Glutamatergic neuron (in vitro differentiated cells): ENCODE measurements around the gene DPH1. TPM values are rescaled to one million over a fixed set of nuclear protein-coding genes. Genes with fewer than 3 reads are reported as not detected.

Source experiments
- DNase-seq: peaks from one replicate; pipeline ENCODE4 v3.0.0; 2022
- H3K27ac Mint-ChIP-seq: one replicate; pipeline ENCODE4 v1.8.0; 2020; ENCODE audit warnings: mild to moderate bottlenecking, mixed read lengths, inconsistent platforms; ENCODE audit not compliant: unreplicated experiment
- H3K27me3 Mint-ChIP-seq: one replicate; pipeline ENCODE4 v1.8.0; 2020; ENCODE audit warnings: mild to moderate bottlenecking, moderate library complexity, mixed read lengths, inconsistent platforms; ENCODE audit not compliant: unreplicated experiment
- H3K36me3 Mint-ChIP-seq: one replicate; pipeline ENCODE4 v1.8.0; 2020; ENCODE audit warnings: mild to moderate bottlenecking, mixed read lengths, inconsistent platforms; ENCODE audit not compliant: unreplicated experiment
- H3K4me1 Mint-ChIP-seq: one replicate; pipeline ENCODE4 v1.8.0; 2020; ENCODE audit warnings: mild to moderate bottlenecking, low read depth, mixed read lengths, inconsistent platforms; ENCODE audit not compliant: unreplicated experiment
- H3K4me3 Mint-ChIP-seq: one replicate; pipeline ENCODE4 v1.8.0; 2020; ENCODE audit warnings: mild to moderate bottlenecking, mixed read lengths, inconsistent platforms; ENCODE audit not compliant: unreplicated experiment
- H3K9me3 Mint-ChIP-seq: one replicate; pipeline ENCODE4 v1.8.0; 2020; ENCODE audit warnings: mild to moderate bottlenecking, moderate library complexity, mixed read lengths, inconsistent platforms; ENCODE audit not compliant: unreplicated experiment
- CTCF ChIP-seq: fragments of 200-600 bp; sonication (generic); IDR thresholded peaks from one replicate; pipeline ENCODE4 v1.5.0; 2021; ENCODE audit not compliant: partially characterized antibody, unreplicated experiment
- total RNA-seq: library from RNA; stranded (reverse); fragmentation: NEBNext Ultra II Directional; extraction: Animal tissue kit (Norgen Biotek cat#: 25700); gene quantifications from one replicate; pipeline ENCODE4 v1.2.1, GENCODE V29; 2021; ENCODE audit not compliant: unreplicated experiment

Gene DPH1
- total RNA-seq, 1 donor from 2014 or later = 36.4 TPM

- no peak for DNase-seq
- H3K4me3 Mint-ChIP-seq = peak overlapping the region; percentile 23
- no peak overlapping the region for H3K27ac Mint-ChIP-seq
- no peaks in the 10 kb centered on the region for H3K36me3 Mint-ChIP-seq
- peaks cover 12% of the 10 kb centered on the region for H3K4me1 Mint-ChIP-seq
- H3K27me3 Mint-ChIP-seq = peaks cover 11% of the 10 kb centered on the region
- H3K9me3 Mint-ChIP-seq = peaks cover 3% of the 10 kb centered on the region
- no peak for TF ChIP-seq CTCF
Observed at GRCh38 chr17:2059547-2060384, 29.8 kb downstream of the DPH1 start.

- peaks cover 11% of the 10 kb centered on the region for H3K27me3 Mint-ChIP-seq
- H3K9me3 Mint-ChIP-seq = peaks cover 5% of the 10 kb centered on the region
- peaks cover 12% of the 10 kb centered on the region for H3K4me1 Mint-ChIP-seq
- no peak overlapping the region for H3K27ac Mint-ChIP-seq
- H3K4me3 Mint-ChIP-seq = no peak overlapping the region
- TF ChIP-seq CTCF = no peak
- H3K36me3 Mint-ChIP-seq = no peaks in the 10 kb centered on the region
- DNase-seq = no peak
Observed at GRCh38 chr17:2060385-2060658, 30.4 kb downstream of the DPH1 start.

- no peak overlapping the region for H3K4me3 Mint-ChIP-seq
- peaks cover 12% of the 10 kb centered on the region for H3K4me1 Mint-ChIP-seq
- no peak for TF ChIP-seq CTCF
- H3K27me3 Mint-ChIP-seq = peaks cover 14% of the 10 kb centered on the region
- no peak for DNase-seq
- H3K27ac Mint-ChIP-seq = no peak overlapping the region
- no peaks in the 10 kb centered on the region for H3K36me3 Mint-ChIP-seq
- H3K9me3 Mint-ChIP-seq = peaks cover 7% of the 10 kb centered on the region
Observed at GRCh38 chr17:2060681-2061440, 30.9 kb downstream of the DPH1 start.

- TF ChIP-seq CTCF = no peak
- H3K36me3 Mint-ChIP-seq = no peaks in the 10 kb centered on the region
- H3K27me3 Mint-ChIP-seq = peaks cover 17% of the 10 kb centered on the region
- peaks cover 15% of the 10 kb centered on the region for H3K4me1 Mint-ChIP-seq
- no peak overlapping the region for H3K27ac Mint-ChIP-seq
- H3K9me3 Mint-ChIP-seq = peaks cover 9% of the 10 kb centered on the region
- DNase-seq = no peak
- no peak overlapping the region for H3K4me3 Mint-ChIP-seq
Observed at GRCh38 chr17:2061441-2061958, 31.5 kb downstream of the DPH1 start.

- peaks cover 9% of the 10 kb centered on the region for H3K9me3 Mint-ChIP-seq
- H3K4me1 Mint-ChIP-seq = peaks cover 22% of the 10 kb centered on the region
- no peak overlapping the region for H3K4me3 Mint-ChIP-seq
- H3K27ac Mint-ChIP-seq = no peak overlapping the region
- DNase-seq = no peak
- no peaks in the 10 kb centered on the region for H3K36me3 Mint-ChIP-seq
- no peak for TF ChIP-seq CTCF
- peaks cover 20% of the 10 kb centered on the region for H3K27me3 Mint-ChIP-seq
Observed at GRCh38 chr17:2062571-2063183, 32.7 kb downstream of the DPH1 start.
